ENCODE measurements around the gene CCNH.

Gene CCNH

GRCh38 chr5:87401626-87402025 lies 11.1 kb downstream of the CCNH start:
- DNase-seq = no peak

- DNase-seq = peak; percentile 49
These were observed 12.3 kb downstream of the CCNH start for GRCh38 chr5:87400305-87400899.

- no peak for DNase-seq
These were observed 13.0 kb downstream of the CCNH start for GRCh38 chr5:87399720-87400119.

- DNase-seq = no peak
These were observed 13.6 kb downstream of the CCNH start for GRCh38 chr5:87398981-87399614.

- no peak for DNase-seq
These were observed 18.1 kb downstream of the CCNH start for GRCh38 chr5:87394411-87395165.

- no peak for DNase-seq
These were observed 19.4 kb downstream of the CCNH start for GRCh38 chr5:87393331-87393730.

- no peak for DNase-seq
These were observed 19.9 kb downstream of the CCNH start for GRCh38 chr5:87392801-87393200.

- no peak for DNase-seq
These were observed 20.6 kb downstream of the CCNH start for GRCh38 chr5:87392170-87392569.

- no peak for DNase-seq
These were observed 22.0 kb downstream of the CCNH start for GRCh38 chr5:87390576-87391199.

- DNase-seq = no peak
These were observed 22.7 kb downstream of the CCNH start for GRCh38 chr5:87390075-87390474.

GRCh38 chr5:87389296-87390034 lies 23.3 kb downstream of the CCNH start:
- no peak for DNase-seq

- no peak for DNase-seq
These were observed 24.6 kb downstream of the CCNH start for GRCh38 chr5:87388129-87388528.

- no peak for DNase-seq
These were observed 26.9 kb downstream of the CCNH start for GRCh38 chr5:87385802-87386201.

GRCh38 chr5:87383216-87383615 lies 29.5 kb downstream of the CCNH start:
- DNase-seq = no peak

- DNase-seq = no peak
These were observed 30.5 kb downstream of the CCNH start for GRCh38 chr5:87382224-87382623.

- no peak for DNase-seq
These were observed 40.0 kb downstream of the CCNH start for GRCh38 chr5:87372705-87373104.

- no peak for DNase-seq
These were observed 43.3 kb downstream of the CCNH start for GRCh38 chr5:87369431-87369830.

- DNase-seq = no peak
These were observed 44.1 kb downstream of the CCNH start for GRCh38 chr5:87368601-87369000.

- no peak for DNase-seq
These were observed 45.5 kb downstream of the CCNH start for GRCh38 chr5:87367243-87367642.

- DNase-seq = no peak
These were observed 51.1 kb downstream of the CCNH start for GRCh38 chr5:87361536-87362213.

GRCh38 chr5:87361031-87361445 lies 51.7 kb downstream of the CCNH start:
- no peak for DNase-seq

GRCh38 chr5:87360132-87360531 lies 52.6 kb downstream of the CCNH start:
- DNase-seq = no peak

Data from hematopoietic multipotent progenitor cell treated with erythropoietin and hydrocortisone succinate and interleukin-3 and kit ligand, for 8 days (in vitro differentiated cells).